ENCODE data around the gene TRMT61A.

TRMT61A gene

DNA sequence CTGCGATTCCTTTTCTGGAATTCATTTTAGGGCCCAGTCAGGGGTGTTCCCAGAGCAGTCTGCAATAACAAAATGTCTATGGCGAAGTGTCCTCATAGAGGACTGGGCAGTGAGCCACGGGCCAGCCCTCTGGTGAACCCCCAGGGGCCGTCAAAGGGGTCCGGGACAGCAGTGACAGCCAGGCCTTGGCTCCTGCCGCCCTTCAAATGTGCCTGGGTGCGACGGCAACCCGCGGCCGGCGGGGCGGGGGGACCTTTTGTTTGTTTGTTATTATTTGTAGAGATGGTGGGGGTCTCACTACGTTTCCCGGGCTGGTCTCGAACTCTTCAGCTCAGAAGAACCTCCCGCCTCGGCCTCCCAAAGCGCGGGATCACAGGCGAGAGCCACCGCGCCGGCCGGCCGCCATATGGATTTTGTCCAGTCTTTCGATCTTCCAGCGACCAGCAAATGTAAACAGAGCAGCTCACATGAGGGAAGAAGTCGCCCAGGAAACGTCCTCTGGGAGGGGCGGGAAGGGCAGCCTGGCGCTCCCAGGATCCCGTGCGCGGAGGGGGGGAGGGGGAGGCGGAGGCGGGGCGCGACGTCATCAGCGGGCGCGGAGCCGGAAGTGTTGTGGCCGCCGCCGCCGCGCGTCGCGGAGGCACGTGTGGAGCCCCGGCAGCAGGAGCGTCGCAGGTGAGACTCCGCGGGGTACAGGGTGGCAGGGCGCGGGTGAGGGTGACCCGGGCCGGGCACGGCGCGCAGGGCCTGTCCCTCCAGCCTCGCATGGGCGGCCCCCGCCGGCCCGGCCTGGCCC is at the start of gene TRMT61A:
TRMT61A (plus strand) TSS at position 610 of the 796 bp plus-strand sequence. CDS start 783 bp downstream, outside the sequence.
- peak; percentile 61 for DNase-seq (ENCODE audit: low read depth)

DNA sequence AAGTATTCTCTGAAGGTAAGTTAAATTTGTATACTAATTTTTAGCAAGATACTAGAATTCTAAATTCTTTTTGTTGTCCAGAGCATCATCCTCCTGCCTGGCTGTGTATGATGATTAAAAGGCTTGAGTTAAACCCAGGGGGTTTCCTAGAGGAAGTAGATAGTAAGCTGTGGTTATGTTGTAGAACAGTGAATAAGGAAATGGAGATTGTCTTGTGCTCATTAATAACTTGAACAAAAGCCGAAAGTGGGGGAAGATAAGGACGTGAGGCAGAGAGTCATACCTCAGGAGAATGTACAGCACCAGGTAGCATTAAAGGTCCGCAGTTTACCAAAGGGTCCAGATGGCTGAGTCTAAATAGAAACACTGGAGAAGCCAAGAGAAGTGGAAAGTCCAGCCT is 48.4 kb upstream of the TRMT61A start:
- no peak for DNase-seq (ENCODE audit: low read depth)

DNA sequence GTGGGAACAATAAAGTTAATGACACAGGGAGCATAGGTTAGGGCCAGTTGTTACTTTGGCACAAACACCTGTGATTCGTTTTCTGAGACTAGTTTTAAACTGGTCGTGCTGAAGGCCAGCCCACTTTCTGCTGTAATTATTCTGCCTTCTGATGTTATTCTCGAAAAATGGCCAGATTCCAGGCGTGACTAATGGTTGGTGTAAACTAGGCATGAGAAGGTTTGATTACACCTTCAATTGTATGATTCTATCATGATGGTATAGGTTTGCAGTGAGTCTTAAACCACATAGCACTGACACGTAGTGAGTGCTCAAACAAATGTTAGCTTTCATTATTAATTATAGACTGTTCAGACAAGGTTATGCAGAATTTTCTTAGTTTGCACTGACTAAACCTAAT is 45.4 kb upstream of the TRMT61A start:
- no peak for DNase-seq (ENCODE audit: low read depth)

DNA sequence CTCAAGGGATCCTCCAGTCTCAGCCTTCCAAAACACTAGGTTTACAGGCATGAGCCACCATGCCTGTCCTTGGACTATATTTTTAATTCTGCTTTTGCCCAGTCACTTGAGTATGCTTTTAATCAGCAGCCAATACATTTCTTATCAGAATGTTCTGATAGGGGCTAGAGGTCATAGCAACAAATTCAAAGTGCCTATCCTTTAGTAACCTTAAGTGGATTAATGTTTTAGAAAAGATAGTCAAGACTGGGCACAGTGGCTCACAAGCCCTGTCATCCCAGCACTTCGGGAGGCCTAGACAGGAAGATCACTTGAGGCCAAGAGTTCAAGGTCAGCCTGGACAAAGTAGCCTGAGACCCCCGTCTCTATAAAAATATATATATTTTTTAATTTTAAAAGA is 43.5 kb upstream of the TRMT61A start:
- DNase-seq (ENCODE audit: low read depth) = no peak

DNA sequence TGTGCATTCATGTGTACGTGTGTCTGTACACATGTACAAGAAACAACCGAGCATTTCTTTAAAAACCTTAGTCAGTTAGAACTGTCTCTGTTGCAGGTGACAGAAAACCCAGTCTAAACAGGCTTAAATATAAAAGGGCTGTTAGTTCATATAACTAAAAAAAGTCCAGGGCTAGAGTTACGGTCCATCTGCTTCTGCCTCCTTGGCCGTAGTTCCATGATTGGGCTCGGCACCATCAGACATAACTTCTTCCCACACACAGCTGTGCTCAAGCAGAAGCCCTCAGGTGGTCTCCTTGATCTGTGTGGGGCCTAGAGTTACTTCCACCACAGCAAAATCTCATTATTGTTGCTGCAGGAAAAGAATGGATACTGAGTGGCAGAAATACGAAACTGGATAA is 40.9 kb upstream of the TRMT61A start:
- DNase-seq (ENCODE audit: low read depth) = no peak

DNA sequence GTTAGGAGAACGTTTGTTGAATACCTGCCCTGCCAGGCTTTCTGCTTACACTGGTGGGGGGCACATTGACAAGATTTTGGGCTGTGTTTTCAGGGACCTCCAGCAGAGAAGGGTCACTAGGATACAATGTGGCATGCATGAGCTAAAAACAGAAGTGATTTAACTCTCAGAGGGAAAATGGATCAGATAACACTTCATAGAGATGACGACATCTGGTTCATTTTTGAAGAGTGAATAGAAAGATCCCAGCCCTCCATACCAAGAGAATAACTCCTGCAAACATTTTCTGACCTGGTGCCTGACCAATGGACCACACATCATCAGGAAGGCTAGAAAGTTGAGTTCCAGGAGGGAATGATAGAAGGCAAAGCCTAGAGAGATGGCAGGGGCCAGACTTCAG is 40.0 kb upstream of the TRMT61A start:
- DNase-seq (ENCODE audit: low read depth) = no peak

DNA sequence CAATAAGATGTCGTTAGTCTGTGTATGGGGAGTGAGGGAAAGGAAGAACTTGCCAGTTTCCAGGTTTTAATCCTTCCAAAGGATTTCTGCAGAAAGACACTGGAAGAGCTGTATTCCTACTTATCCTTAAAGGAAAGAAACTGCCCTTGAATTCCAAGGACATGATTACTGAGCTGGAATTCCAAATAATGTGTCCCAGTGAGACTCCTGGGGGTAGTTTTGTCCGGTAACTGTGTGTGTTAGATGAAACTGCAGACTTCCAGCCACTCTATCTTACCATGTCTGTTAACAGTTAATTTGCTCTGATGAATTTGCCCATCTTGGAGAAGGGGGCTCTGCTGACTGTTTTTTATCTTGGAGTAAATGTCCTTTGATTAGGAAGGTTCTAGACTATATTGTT is 39.4 kb upstream of the TRMT61A start:
- no peak for DNase-seq (ENCODE audit: low read depth)

DNA sequence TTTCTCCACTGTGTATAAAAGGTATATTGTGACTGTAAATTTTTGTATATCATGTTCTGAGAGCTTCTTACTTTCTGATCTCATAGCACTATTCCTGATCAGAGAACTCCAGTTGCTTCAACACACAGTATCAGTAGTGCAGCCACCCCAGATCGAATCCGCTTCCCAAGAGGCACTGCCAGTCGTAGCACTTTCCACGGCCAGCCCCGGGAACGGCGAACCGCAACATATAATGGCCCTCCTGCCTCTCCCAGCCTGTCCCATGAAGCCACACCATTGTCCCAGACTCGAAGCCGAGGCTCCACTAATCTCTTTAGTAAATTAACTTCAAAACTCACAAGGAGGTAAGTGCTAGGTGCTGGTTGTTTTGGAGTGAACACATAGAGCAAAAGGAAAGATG is 37.3 kb upstream of the TRMT61A start:
- DNase-seq (ENCODE audit: low read depth) = no peak

DNA sequence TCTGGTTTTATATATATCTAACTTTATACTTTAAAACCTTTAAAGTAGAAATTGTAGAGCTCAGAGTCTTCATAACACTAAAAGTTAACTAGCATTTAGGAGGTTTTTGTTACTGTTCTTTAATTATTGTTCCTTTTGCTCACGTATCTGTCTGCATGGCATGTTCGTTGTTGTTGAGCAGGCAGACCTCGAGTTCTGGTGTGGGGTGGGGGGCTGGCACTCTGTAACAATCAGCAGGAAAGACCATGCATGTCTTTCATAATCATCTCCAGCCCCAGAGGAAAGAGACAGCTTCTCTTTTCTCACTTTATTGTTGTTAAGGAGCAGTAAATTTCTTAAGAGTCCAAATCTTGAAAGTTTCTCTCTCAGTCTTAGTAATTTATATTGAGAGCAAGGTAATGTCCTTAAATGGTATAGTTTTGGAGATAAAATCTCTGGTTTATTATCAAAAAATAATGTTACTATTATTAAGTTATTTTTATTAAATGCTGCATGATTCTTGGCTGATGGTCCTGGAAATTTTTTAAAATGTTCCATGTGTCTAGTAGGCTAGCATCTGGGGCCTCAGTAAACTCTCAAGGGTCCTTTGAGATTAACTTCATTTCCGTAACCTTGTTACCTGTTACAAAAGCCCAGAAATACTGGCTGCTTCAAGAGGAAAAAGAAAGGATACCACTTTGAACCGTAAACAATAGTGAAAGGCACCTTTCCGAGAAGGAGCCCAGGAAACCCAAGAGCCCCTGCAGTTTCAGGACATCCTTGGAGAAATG is 36.7 kb upstream of the TRMT61A start:
- DNase-seq (ENCODE audit: low read depth) = no peak

DNA sequence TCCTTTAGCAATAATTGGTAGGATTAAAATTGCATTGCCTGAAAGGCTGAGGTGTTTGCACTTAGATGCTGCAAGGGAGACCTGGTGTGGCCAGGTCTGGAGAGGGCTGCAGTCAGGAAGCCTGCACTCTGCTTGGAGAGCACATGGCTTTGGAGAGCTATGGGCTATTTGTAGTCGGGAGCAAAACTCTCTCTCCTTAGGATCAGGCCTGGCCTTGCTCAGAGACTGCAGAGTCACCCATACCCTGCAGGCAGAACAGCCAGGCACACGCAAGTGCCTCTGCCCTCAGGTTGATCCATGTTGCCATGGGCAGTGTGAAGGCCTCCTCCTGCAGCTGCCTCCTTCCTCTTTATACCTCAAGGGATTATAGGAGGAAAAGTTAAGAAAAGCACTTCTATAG is 33.1 kb upstream of the TRMT61A start:
- DNase-seq (ENCODE audit: low read depth) = no peak

DNA sequence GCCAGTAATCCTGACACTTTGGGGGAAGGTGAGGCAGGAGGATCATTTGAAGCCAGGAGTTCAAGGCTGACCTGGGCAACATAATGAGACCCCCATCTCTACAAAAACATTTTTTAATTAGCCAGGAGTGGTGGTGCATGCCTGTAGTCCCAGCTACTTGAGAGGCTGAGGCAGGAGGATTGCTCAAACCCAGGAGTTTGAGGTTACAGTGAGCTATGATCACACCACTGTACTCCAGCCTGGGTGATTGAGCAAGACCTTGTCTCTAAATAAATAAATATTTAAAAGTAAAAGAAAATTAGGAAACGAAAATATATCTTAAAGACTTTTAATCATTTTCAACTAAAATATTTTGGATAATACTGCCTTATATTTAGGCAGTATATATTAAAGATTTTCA is 32.2 kb upstream of the TRMT61A start:
- no peak for DNase-seq (ENCODE audit: low read depth)

DNA sequence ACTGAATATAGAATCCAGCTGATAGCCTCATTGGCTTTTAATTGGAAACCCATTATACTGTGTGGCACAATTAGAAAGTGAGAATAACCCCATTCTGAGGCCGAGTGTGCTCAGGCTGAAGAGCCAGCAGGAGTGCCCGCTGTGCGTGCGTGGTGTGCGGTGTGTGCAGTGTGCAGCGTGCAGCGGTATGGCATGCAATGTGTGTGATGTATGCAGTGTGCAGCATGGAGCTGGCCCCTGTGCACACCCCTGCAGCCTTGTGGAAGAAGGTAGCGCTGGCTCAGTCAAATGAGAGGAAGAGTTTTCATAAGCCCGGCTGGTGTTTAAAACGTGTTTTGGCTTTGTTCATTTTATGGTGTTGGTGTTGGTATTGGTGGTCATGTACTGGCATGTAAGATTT is 29.3 kb upstream of the TRMT61A start:
- no peak for DNase-seq (ENCODE audit: low read depth)

DNA sequence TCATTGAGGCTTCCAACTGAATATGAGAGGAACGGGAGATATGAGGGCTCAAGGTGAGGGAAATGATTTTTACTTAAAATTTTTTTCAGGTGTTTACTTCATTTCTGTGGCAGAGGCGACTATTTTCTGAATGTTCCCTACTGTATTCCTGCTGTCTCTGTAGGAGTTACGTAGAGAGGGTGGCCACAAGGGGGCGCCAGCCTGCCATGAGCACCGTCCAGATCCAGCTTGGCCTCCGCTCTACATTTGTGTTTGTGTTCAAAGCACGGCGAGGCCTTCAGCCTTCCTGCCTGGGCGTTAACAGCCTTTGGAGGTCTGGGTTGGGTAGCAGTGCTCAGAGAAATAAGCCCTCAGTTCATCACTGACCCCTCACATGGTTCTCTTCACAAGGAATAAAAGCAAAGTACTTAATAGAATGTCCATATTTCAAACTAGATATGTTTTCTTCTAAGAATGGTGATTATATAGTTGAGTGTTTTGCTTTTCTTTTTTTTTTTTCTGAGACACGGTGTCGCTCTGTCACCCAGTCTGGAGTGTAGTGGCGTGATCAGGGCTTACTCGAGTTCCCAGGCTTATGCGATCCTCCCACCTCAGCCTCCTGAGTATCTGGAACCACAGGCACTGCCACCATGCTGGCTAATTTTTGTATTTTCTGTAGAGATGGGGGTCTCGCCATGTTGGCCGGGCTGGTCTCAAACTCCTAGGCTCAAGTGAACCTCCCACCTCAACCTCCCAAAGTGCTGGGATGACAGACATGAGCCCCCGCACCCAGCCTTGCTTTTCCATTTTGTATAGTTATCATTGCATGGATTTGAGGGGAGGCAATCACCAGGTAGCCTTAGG is 28.6 kb upstream of the TRMT61A start:
- peak; percentile 65 for DNase-seq (ENCODE audit: low read depth)

DNA sequence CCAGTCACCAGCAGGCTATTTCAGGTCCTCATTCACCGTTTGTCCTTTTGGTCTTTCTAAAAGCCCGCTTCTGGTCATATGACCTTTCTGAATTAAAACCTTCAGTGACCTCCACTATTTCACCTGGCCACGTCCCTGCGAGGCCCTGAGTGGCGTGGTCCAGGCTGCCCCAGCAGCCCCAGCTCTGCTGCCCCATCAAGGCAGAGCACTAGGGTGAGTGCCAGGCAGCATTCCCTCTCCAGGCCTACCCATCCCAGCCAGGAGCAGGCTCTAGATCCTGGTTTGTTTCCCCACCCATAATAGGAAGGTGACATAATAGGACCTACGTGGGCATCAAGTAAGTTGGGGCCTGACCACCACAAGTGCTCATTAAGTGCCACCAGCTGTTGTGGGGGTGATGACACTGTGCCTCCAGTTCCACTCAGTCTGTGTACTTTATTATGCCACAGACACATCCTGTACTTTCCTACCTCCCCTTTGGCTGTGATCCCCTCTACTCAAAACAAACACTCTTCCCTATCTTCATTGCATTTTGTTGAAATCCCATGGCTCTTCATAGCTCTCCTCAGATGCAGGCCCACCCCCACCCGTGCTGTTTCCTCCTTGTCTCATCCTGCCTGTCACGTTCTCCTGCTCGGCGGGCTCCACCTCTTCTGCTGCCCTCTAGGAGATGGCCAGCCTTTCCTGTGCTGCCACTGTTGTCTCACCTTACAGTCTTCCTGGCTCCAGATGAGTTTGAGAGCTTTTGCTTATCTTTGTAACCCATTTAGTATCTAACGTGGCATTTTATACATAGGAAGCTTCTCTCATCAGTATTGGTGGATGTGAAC is 27.7 kb upstream of the TRMT61A start:
- no peak for DNase-seq (ENCODE audit: low read depth)

DNA sequence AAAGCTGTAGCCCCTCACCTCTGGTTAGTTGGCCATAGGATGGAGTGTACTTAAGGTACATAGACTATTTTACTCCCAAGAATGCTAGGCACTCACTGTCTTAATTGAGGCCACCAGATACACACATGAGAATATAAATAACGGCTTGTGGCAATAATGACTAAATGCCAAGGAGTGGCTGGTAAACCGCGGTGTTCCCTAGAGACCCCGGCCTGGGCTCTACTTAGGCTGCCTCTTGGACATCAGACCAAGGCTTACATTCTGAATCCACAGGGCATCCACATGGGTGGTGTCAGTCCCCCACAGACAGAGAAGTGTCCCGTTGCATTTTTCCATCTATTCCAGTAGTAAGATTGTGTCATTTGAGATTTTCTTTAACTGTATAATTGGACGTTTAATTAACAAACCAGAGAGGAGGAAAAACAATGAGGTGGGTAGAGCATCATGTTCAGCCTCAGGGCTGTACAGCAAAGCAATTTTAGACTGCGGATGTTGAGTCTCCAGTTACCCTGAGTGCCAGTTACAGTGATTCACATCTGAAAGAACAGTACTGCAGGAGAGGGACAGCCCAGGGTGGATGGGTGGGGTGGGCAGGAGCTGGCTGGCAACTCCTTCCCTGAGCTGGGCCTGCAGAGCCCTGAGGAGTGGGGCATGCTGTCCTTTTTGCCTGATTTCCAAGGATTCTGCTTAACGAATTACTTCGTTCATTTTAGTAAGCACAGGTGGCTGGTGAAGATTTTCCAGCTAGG is 26.9 kb upstream of the TRMT61A start:
- no peak for DNase-seq (ENCODE audit: low read depth)

DNA sequence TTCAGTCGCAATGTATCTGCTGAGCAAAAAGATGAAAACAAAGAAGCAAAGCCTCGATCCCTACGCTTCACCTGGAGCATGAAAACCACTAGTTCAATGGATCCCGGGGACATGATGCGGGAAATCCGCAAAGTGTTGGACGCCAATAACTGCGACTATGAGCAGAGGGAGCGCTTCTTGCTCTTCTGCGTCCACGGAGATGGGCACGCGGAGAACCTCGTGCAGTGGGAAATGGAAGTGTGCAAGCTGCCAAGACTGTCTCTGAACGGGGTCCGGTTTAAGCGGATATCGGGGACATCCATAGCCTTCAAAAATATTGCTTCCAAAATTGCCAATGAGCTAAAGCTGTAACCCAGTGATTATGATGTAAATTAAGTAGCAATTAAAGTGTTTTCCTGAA is 26.1 kb upstream of the TRMT61A start:
- no peak for DNase-seq (ENCODE audit: low read depth)

DNA sequence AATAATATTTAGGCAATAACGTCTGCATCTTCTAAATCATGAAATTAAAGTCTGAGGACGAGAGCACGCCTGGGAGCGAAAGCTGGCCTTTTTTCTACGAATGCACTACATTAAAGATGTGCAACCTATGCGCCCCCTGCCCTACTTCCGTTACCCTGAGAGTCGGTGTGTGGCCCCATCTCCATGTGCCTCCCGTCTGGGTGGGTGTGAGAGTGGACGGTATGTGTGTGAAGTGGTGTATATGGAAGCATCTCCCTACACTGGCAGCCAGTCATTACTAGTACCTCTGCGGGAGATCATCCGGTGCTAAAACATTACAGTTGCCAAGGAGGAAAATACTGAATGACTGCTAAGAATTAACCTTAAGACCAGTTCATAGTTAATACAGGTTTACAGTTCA is 25.7 kb upstream of the TRMT61A start:
- no peak for DNase-seq (ENCODE audit: low read depth)

DNA sequence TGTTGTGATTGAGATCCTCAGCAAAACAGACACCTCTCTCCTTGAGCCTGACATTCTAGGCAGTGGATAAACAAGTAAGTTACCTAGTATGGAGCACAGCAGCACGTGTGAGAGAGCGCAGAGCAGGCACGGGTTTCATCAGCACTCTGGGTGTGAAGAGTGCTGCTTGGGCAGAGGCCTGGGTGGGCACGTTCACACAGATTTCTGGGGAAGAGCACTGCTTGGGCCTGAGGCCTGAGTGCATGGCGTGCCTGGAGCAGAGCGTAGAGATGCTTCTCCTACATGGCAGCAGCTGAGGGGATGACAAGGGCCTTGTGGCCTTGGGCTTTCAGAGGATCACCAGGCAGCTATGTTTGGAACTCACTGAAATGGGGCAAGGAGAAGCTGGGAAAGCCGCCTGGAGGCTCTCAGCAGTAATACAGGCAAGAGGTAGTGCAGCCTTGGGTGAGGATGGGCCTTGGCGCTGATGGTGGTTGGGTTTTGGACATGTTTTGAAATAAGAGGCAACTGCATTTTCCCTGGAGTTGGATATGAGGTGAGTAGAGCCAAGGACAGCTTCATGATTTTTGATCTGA is 23.9 kb upstream of the TRMT61A start:
- no peak for DNase-seq (ENCODE audit: low read depth)

DNA sequence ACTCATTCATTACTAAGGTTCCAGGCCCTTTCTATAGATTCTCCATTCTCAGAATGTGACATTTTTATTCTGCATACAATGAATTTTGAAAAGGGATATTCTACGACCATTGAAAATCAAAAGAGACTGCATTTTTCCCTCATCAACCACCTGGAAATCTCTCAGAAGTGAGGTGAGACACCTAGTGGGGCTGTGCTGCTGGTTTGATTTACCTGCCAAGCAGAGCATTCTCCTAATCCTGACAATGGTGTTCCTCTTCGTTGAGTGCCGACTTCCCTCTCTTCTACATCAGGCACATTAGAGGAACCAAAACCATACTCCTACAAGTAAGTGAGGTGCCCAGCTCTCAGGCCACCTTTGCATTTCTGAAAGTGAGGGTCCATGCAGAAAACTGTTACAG is 21.2 kb upstream of the TRMT61A start:
- no peak for DNase-seq (ENCODE audit: low read depth)

DNA sequence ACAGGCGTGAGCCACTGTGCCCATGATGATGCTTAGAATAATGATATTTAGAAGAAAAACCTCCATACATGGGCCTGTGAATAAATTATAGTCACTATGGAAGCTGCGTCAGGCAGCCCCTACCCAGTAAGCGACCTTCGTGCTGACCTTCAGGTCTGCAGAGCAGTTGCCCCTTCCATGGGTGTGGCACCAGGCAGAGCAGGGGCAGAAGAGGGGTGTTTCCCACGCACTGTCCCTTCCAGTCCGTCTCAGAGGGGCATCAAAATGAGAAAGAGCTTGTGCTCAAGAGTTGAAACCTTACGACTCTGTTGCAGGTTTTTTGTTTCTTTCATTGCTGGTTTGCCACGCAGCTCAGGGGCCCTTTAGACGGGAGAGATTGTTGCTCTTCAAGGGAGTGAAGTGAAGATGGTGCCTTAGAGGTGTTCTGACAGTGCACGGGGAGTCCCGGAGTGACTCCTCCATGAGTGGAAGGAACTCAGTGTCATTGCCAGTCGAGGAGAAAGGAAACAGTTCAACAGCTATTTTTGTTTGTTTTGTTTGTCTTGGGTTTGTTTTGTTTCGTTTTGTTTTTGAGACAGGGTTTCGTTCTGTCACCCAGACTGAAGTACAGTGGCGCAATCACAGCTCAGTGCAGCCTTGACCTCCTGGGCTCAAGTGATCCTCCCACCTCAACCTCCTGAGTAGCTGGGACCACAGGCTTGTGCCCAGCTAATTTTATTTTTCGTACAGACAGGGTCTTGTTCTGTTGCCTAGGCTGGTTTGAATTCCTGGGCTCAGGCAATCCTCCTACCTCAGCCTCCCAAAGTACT is 20.3 kb upstream of the TRMT61A start:
- DNase-seq (ENCODE audit: low read depth) = no peak

Measured in stimulated activated CD8-positive, alpha-beta memory T cell treated with anti-CD3 and anti-CD28 coated beads, Interleukin-15, amount 100 ng/mL, for 1 hour (primary cell).